Measurements from ENCODE around the gene ADAM22. TPM values are rescaled to one million over a fixed set of nuclear protein-coding genes. Genes with fewer than 3 reads are reported as not detected.

ADAM22 gene
- polyA plus RNA-seq, 2 donors = 0.08 to 0.16 TPM

GRCh38 chr7:88018501-88018900, 84.5 kb downstream of the ADAM22 start:
- no peak overlapping the region for H3K4me3 ChIP-seq (ENCODE audit: low read depth in 1 of 2, low read length in 2 of 2)
- WGBS, 2 donors = 91 to 92% methylated on average over 1 of the region's 1 CpG
- no peaks in the 10 kb centered on the region for H3K9me3 ChIP-seq (ENCODE audit: control insufficient read depth in 2 of 2, insufficient read depth in 1 of 2, low read depth in 1 of 2, low read length in 1 of 2)
- H3K4me1 ChIP-seq (ENCODE audit: control insufficient read depth in 2 of 2, insufficient read depth in 2 of 2, low read length in 1 of 2) = no peaks in the 10 kb centered on the region
- H3K27me3 ChIP-seq (ENCODE audit: control insufficient read depth in 1 of 2, insufficient read depth in 2 of 2, low read length in 2 of 2) = no peaks in the 10 kb centered on the region
- H3K36me3 ChIP-seq (ENCODE audit: control insufficient read depth in 2 of 2, insufficient read depth in 2 of 2, low read length in 1 of 2) = no peaks in the 10 kb centered on the region
- no peak overlapping the region for H3K27ac ChIP-seq (ENCODE audit: low read depth in 2 of 2, low read length in 1 of 2)

GRCh38 chr7:88020953-88021665, 87.1 kb downstream of the ADAM22 start:
- no peaks in the 10 kb centered on the region for H3K4me1 ChIP-seq (ENCODE audit: control insufficient read depth in 2 of 2, insufficient read depth in 2 of 2, low read length in 1 of 2)
- no peaks in the 10 kb centered on the region for H3K27me3 ChIP-seq (ENCODE audit: control insufficient read depth in 1 of 2, insufficient read depth in 2 of 2, low read length in 2 of 2)
- H3K4me3 ChIP-seq (ENCODE audit: low read depth in 1 of 2, low read length in 2 of 2) = no peak overlapping the region
- no peak overlapping the region for H3K27ac ChIP-seq (ENCODE audit: low read depth in 2 of 2, low read length in 1 of 2)
- 67 to 79% methylated on average over 2 of the region's 2 CpGs for WGBS, 2 donors
- H3K9me3 ChIP-seq (ENCODE audit: control insufficient read depth in 2 of 2, insufficient read depth in 1 of 2, low read depth in 1 of 2, low read length in 1 of 2) = no peaks in the 10 kb centered on the region
- H3K36me3 ChIP-seq (ENCODE audit: control insufficient read depth in 2 of 2, insufficient read depth in 2 of 2, low read length in 1 of 2) = no peaks in the 10 kb centered on the region

GRCh38 chr7:88027724-88028123, 93.7 kb downstream of the ADAM22 start:
- Histone ChIP-seq H3K4me1 (ENCODE audit: control insufficient read depth in 2 of 2, insufficient read depth in 2 of 2, low read length in 1 of 2) (no peaks in the 10 kb centered on the region), H3K9me3 (ENCODE audit: control insufficient read depth in 2 of 2, insufficient read depth in 1 of 2, low read depth in 1 of 2, low read length in 1 of 2) (peaks cover 2 to 4% of the 10 kb centered on the region in 2 donors), H3K27me3 (ENCODE audit: control insufficient read depth in 1 of 2, insufficient read depth in 2 of 2, low read length in 2 of 2) (no peaks in the 10 kb centered on the region), H3K36me3 (ENCODE audit: control insufficient read depth in 2 of 2, insufficient read depth in 2 of 2, low read length in 1 of 2) (no peaks in the 10 kb centered on the region), H3K27ac (ENCODE audit: low read depth in 2 of 2, low read length in 1 of 2) (no peak overlapping the region), H3K4me3 (ENCODE audit: low read depth in 1 of 2, low read length in 2 of 2) (no peak overlapping the region)
- WGBS, 2 donors = 85 to 96% methylated on average over 2 of the region's 2 CpGs

GRCh38 chr7:88034083-88034695, 100.1 kb downstream of the ADAM22 start:
- Histone ChIP-seq H3K4me3 (ENCODE audit: low read depth in 1 of 2, low read length in 2 of 2) (no peak overlapping the region), H3K36me3 (ENCODE audit: control insufficient read depth in 2 of 2, insufficient read depth in 2 of 2, low read length in 1 of 2) (no peaks in the 10 kb centered on the region), H3K9me3 (ENCODE audit: control insufficient read depth in 2 of 2, insufficient read depth in 1 of 2, low read depth in 1 of 2, low read length in 1 of 2) (peaks cover 2 to 8% of the 10 kb centered on the region in 2 donors), H3K4me1 (ENCODE audit: control insufficient read depth in 2 of 2, insufficient read depth in 2 of 2, low read length in 1 of 2) (no peaks in the 10 kb centered on the region), H3K27ac (ENCODE audit: low read depth in 2 of 2, low read length in 1 of 2) (no peak overlapping the region), H3K27me3 (ENCODE audit: control insufficient read depth in 1 of 2, insufficient read depth in 2 of 2, low read length in 2 of 2) (no peaks in the 10 kb centered on the region)
- WGBS, 2 donors = 83 to 89% methylated on average over 7 of the region's 7 CpGs

GRCh38 chr7:88037050-88037449, 103.0 kb downstream of the ADAM22 start:
- Histone ChIP-seq H3K27me3 (ENCODE audit: control insufficient read depth in 1 of 2, insufficient read depth in 2 of 2, low read length in 2 of 2) (no peaks in the 10 kb centered on the region), H3K9me3 (ENCODE audit: control insufficient read depth in 2 of 2, insufficient read depth in 1 of 2, low read depth in 1 of 2, low read length in 1 of 2) (peaks cover 0 to 5% of the 10 kb centered on the region in 2 donors), H3K27ac (ENCODE audit: low read depth in 2 of 2, low read length in 1 of 2) (no peak overlapping the region), H3K4me1 (ENCODE audit: control insufficient read depth in 2 of 2, insufficient read depth in 2 of 2, low read length in 1 of 2) (no peaks in the 10 kb centered on the region), H3K4me3 (ENCODE audit: low read depth in 1 of 2, low read length in 2 of 2) (no peak overlapping the region), H3K36me3 (ENCODE audit: control insufficient read depth in 2 of 2, insufficient read depth in 2 of 2, low read length in 1 of 2) (no peaks in the 10 kb centered on the region)
- WGBS, 2 donors = 81 to 88% methylated on average over 3 of the region's 3 CpGs

- WGBS, 2 donors = 43 to 62% methylated on average over 1 of the region's 1 CpG
- no peak overlapping the region for H3K4me3 ChIP-seq (ENCODE audit: low read depth in 1 of 2, low read length in 2 of 2)
- H3K4me1 ChIP-seq (ENCODE audit: control insufficient read depth in 2 of 2, insufficient read depth in 2 of 2, low read length in 1 of 2) = no peaks in the 10 kb centered on the region
- H3K27ac ChIP-seq (ENCODE audit: low read depth in 2 of 2, low read length in 1 of 2) = no peak overlapping the region
- H3K27me3 ChIP-seq (ENCODE audit: control insufficient read depth in 1 of 2, insufficient read depth in 2 of 2, low read length in 2 of 2) = no peaks in the 10 kb centered on the region
- no peaks in the 10 kb centered on the region for H3K36me3 ChIP-seq (ENCODE audit: control insufficient read depth in 2 of 2, insufficient read depth in 2 of 2, low read length in 1 of 2)
- H3K9me3 ChIP-seq (ENCODE audit: control insufficient read depth in 2 of 2, insufficient read depth in 1 of 2, low read depth in 1 of 2, low read length in 1 of 2) = no peaks in the 10 kb centered on the region
Observed at GRCh38 chr7:88040694-88041093, 106.6 kb downstream of the ADAM22 start.

GRCh38 chr7:88041583-88041982, 107.5 kb downstream of the ADAM22 start:
- Histone ChIP-seq H3K27me3 (ENCODE audit: control insufficient read depth in 1 of 2, insufficient read depth in 2 of 2, low read length in 2 of 2) (no peaks in the 10 kb centered on the region), H3K36me3 (ENCODE audit: control insufficient read depth in 2 of 2, insufficient read depth in 2 of 2, low read length in 1 of 2) (no peaks in the 10 kb centered on the region), H3K9me3 (ENCODE audit: control insufficient read depth in 2 of 2, insufficient read depth in 1 of 2, low read depth in 1 of 2, low read length in 1 of 2) (no peaks in the 10 kb centered on the region), H3K4me3 (ENCODE audit: low read depth in 1 of 2, low read length in 2 of 2) (no peak overlapping the region), H3K4me1 (ENCODE audit: control insufficient read depth in 2 of 2, insufficient read depth in 2 of 2, low read length in 1 of 2) (no peaks in the 10 kb centered on the region), H3K27ac (ENCODE audit: low read depth in 2 of 2, low read length in 1 of 2) (no peak overlapping the region)
- WGBS, 2 donors = 82 to 89% methylated on average over 1 of the region's 1 CpG

GRCh38 chr7:88042157-88042556, 108.1 kb downstream of the ADAM22 start:
- Histone ChIP-seq H3K27ac (ENCODE audit: low read depth in 2 of 2, low read length in 1 of 2) (no peak overlapping the region), H3K9me3 (ENCODE audit: control insufficient read depth in 2 of 2, insufficient read depth in 1 of 2, low read depth in 1 of 2, low read length in 1 of 2) (no peaks in the 10 kb centered on the region), H3K4me1 (ENCODE audit: control insufficient read depth in 2 of 2, insufficient read depth in 2 of 2, low read length in 1 of 2) (no peaks in the 10 kb centered on the region), H3K27me3 (ENCODE audit: control insufficient read depth in 1 of 2, insufficient read depth in 2 of 2, low read length in 2 of 2) (no peaks in the 10 kb centered on the region), H3K4me3 (ENCODE audit: low read depth in 1 of 2, low read length in 2 of 2) (no peak overlapping the region), H3K36me3 (ENCODE audit: control insufficient read depth in 2 of 2, insufficient read depth in 2 of 2, low read length in 1 of 2) (no peaks in the 10 kb centered on the region)

- Histone ChIP-seq H3K27me3 (ENCODE audit: control insufficient read depth in 1 of 2, insufficient read depth in 2 of 2, low read length in 2 of 2) (no peaks in the 10 kb centered on the region), H3K27ac (ENCODE audit: low read depth in 2 of 2, low read length in 1 of 2) (no peak overlapping the region), H3K36me3 (ENCODE audit: control insufficient read depth in 2 of 2, insufficient read depth in 2 of 2, low read length in 1 of 2) (no peaks in the 10 kb centered on the region), H3K4me3 (ENCODE audit: low read depth in 1 of 2, low read length in 2 of 2) (no peak overlapping the region), H3K9me3 (ENCODE audit: control insufficient read depth in 2 of 2, insufficient read depth in 1 of 2, low read depth in 1 of 2, low read length in 1 of 2) (no peaks in the 10 kb centered on the region), H3K4me1 (ENCODE audit: control insufficient read depth in 2 of 2, insufficient read depth in 2 of 2, low read length in 1 of 2) (no peaks in the 10 kb centered on the region)
- 98 to 99% methylated on average over 1 of the region's 1 CpG for WGBS, 2 donors
Observed at GRCh38 chr7:88042803-88043202, 108.8 kb downstream of the ADAM22 start.

GRCh38 chr7:88044069-88044468, 110.0 kb downstream of the ADAM22 start:
- Histone ChIP-seq H3K27ac (ENCODE audit: low read depth in 2 of 2, low read length in 1 of 2) (no peak overlapping the region), H3K4me1 (ENCODE audit: control insufficient read depth in 2 of 2, insufficient read depth in 2 of 2, low read length in 1 of 2) (no peaks in the 10 kb centered on the region), H3K4me3 (ENCODE audit: low read depth in 1 of 2, low read length in 2 of 2) (no peak overlapping the region), H3K27me3 (ENCODE audit: control insufficient read depth in 1 of 2, insufficient read depth in 2 of 2, low read length in 2 of 2) (no peaks in the 10 kb centered on the region), H3K36me3 (ENCODE audit: control insufficient read depth in 2 of 2, insufficient read depth in 2 of 2, low read length in 1 of 2) (no peaks in the 10 kb centered on the region), H3K9me3 (ENCODE audit: control insufficient read depth in 2 of 2, insufficient read depth in 1 of 2, low read depth in 1 of 2, low read length in 1 of 2) (no peaks in the 10 kb centered on the region)
- 91 to 93% methylated on average over 2 of the region's 2 CpGs for WGBS, 2 donors

Measured in esophagus (tissue), 2 donors.